Fibroblast of gingiva (primary cell): ENCODE data around the gene SLC7A8.
"Not testable (repeated sequence)": the region's sequence is repeated elsewhere in the genome, so short reads cannot be mapped to it uniquely, and the experiment has no call there.

ENCODE experiments used
- DNase-seq: peaks from one replicate; pipeline ENCODE4 v3.0.0-alpha.2; 2011; ENCODE audit warnings: low read depth

SLC7A8 gene

GRCh38 chr14:23113431-23114119 is 69.9 kb downstream of the SLC7A8 start:
- DNase-seq, result no peak

DNA sequence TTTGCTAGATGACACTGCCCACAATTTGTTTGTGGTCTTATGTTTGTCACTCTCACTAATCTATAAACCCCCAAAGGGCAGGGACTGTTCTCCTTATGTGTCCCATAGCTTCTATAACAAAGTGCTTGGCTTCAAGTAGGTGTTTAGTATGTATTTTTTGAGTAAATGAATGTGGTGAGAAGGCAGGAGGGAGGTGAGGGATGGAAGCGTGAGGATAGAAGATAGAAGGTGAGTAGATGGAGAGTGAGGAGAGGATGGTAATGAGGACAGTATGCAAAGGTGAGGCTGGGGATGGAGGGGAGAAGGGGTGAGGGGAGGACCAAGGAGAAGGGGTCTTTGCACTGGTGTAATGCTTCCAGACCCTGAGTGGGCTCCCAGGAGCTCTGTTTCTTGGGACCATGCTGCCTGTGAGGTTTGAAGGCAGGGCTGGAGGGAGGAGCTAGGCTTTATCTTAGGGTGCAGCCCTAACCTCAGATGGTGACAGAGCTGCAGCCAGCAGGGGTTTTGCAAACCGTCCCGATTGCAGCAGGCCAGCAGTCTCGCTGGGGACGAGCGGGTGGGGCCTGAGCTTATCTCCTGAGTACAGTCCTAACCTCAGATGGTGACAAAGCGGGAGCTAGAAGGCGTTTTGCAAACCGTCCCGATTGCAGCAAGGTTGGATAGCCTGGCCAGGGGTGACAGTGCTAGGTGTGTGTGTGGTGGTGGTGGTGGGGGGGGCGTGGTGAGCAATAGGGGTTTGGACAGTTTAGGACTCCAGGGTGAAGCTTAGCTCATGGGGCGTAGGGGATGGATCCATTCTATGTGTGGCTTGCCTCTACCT is 70.9 kb downstream of the SLC7A8 start:
- DNase-seq, result no peak

GRCh38 chr14:23110579-23111365 is 72.7 kb downstream of the SLC7A8 start:
- no peak for DNase-seq

GRCh38 chr14:23109769-23110168 is 73.7 kb downstream of the SLC7A8 start:
- no peak for DNase-seq

- DNase-seq, result not testable (repeated sequence)
These were observed 75.3 kb downstream of the SLC7A8 start for GRCh38 chr14:23108169-23108568.

- DNase-seq, result not testable (repeated sequence)
These were observed 75.8 kb downstream of the SLC7A8 start for GRCh38 chr14:23107620-23108019.

- no peak for DNase-seq
These were observed 76.8 kb downstream of the SLC7A8 start for GRCh38 chr14:23106747-23107045.

GRCh38 chr14:23105348-23105824 is 78.1 kb downstream of the SLC7A8 start:
- DNase-seq, result no peak

GRCh38 chr14:23104591-23105347 is 78.7 kb downstream of the SLC7A8 start, which contains the start of gene CIROP:
Gene CIROP (minus strand): TSS chr14:23104989. CDS start chr14:23104920, 69 bp downstream.
- DNase-seq, result no peak

- no peak for DNase-seq
These were observed 79.3 kb downstream of the SLC7A8 start for GRCh38 chr14:23104070-23104590.

DNA sequence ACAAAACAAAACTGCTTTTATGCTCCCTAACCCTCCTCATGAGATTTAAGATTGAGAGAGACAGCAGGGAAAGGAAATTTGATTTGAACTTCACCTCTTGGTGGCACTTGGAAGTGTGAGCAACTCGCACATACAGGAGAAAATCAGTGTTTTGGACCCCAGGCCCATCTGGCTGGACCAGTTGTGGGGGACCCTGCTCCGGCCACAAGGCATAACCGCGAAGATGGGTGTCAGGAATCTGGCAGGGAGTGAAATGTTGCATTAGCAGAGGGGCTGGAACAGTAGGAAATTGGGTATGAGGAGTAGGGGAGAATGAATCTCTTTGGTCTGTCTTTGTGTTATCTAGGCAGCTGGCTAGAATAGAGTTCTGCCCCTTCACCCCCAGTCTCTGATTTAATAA is 79.9 kb downstream of the SLC7A8 start:
- DNase-seq, result no peak

- no peak for DNase-seq
These were observed 80.7 kb downstream of the SLC7A8 start for GRCh38 chr14:23102801-23103200.

- no peak for DNase-seq
These were observed 81.4 kb downstream of the SLC7A8 start for GRCh38 chr14:23101986-23102625.

DNA sequence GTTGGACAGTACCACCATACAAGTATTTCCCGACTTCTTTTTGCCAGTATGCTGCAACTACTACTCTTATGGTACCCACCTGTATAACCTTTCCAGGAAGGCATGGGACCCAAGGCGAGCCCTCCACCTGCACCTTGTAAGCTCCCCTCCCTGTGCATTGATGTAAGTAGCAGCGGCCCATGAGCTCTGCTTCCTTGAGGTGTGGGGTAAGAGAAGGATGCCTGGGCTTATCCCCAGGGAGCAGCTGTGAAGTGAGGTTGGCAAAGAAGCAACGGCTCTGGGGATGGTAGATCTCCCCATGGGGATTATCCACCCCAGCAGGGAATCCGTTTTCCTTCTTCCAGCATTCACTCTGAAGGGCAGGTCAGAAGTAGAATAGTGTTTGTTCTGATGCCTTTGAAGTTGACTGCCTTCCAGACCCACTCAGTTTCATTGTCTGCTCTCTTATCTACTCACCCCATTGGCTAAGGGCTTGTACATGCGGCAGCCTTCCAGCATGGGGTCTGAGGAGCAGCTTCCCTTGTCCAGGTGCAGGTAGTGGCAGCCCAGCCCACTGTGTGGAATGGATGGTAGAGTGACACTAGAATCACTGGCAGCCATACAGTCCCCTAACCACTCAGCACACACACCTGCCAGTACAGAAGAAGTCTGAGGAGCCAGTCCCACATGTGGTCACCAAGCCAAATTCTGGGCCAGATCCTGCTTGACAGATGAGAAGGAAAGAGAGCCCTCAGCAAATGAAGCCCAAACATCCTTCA is 82.1 kb downstream of the SLC7A8 start:
- DNase-seq, result no peak

DNA sequence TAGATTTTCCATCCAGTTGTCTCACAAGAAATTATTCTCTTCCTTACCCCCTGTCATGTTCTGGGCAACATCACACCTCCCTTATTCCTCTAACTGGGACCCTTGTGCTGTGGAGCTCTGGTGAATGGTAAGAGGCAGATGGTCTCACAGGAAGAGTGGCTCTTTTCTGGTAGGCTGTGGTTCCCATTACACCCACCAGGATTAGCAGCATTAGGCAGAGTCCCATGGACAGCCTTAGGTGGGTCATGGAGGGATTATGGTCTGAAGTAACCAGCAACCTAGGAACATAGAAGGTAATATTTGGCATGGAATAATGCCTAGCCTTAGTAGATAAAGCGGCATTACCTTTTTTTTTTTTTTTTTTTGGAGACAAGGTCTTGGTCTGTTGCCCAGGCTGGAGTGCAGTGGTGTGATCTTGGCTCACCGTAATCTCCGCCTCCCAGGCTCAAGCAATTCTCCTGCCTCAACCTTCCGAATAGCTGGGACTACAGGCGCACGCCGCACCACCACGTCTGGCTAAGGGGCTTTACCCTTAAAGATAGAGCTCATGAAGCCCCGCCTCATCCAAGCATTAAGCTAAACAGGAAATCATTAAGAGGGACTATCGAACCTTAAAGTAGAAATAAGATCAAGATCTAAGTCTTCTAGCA is 84.1 kb downstream of the SLC7A8 start:
- no peak for DNase-seq

GRCh38 chr14:23097786-23098185 is 85.7 kb downstream of the SLC7A8 start:
- DNase-seq, result no peak

DNA sequence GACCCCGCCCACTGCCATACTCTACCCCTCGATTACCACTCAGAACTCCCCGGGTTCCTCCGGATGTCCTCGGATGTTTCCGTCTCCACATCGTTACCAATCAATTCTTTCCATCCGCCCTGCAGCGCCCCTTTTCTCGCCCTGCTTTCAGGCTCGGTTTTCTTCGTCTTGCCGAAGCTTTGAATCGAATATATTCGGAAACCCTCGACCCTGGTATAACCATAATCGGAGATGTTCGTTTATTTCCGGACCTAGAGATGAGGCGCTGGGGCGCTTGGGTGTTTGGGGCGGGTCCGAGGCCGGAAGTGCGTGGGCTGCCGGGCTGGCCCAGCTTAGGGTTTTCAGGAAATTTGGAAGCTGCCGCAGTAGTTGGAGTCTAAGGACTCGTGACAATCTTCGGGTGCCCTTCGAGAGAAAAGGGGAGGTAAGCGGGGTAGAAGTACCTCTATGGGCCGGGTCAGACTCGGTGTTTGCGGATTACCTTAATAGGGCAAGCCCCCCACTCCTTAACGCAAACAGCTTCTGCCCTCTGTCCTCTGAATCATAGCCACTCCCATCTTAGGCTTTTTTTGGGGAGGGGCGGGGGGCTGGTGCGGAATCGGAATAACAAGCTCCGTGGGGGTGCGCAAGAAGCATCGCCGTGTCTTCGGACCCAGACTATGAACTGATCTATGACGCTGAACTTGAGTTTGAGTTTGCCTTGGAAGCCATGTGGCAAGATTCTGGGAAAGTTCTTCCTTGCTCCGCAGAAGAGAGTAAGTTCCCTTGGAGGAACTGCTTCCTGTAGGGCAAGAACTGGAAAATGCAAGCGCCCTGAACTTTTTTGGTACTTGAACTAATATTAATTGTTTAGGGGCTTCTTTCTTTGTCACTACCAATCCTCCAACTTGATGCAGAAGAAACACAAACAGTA is 88.0 kb downstream of the SLC7A8 start, which contains the start of gene C14orf119:
C14orf119 (plus strand) TSS at position 310 of the 913 bp plus-strand sequence. CDS start 2,154 bp downstream, outside the sequence.
- DNase-seq, result peak; percentile 99

DNA sequence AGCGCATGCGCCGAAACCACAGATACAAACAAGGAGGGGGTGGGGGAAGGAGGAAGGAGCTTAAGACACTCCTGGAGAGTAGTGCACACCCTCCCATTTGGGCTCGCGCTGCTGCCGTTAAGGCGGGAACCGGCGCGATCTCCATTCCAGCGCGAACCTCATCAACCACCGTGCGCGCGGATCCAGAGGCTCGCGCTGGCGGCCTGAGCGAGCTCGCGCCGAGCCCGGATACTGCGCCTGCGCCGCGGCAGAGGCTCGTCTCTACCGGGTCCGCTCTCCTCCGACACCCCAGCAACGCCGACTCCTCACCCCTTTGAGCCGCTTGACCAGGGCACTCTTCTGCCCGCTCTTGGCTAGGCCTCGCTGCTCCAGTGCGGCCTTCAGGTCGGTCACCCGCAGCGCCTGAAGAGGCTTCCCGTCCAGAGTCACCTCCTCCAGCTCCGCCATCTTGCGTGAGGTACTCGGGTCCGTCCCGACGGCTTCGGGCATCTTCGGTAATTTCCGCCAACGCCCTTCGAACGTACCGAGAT is 88.7 kb downstream of the SLC7A8 start, which contains the start of gene ACIN1:
ACIN1 (minus strand) TSS at position 471 of the 530 bp plus-strand sequence; CDS start at position 447, 24 bp downstream.
- DNase-seq, result peak; percentile 88
